Thyroid gland (tissue), 4 donors: ENCODE results near the gene KRT81. TPM values are rescaled to one million over a fixed set of nuclear protein-coding genes. Genes with fewer than 3 reads are reported as not detected.

Source experiments
- DNase-seq, 2 donors: peaks; one replicate each; pipeline ENCODE4 v3.0.0-alpha.2; 2019
- H3K27ac ChIP-seq, 3 donors: fragments of 200-600 bp; sonication (generic); 1 replicate in 2 of 3; 2 replicates in 1 of 3; pipeline ENCODE4 v1.5.1; 2016 to 2019; ENCODE audit warnings: mild to moderate bottlenecking in 1 of 3, moderate library complexity in 1 of 3
- H3K27me3 ChIP-seq: fragments of 200-600 bp; sonication (generic); one replicate; pipeline ENCODE4 v1.5.1; 2019
- H3K36me3 ChIP-seq, 2 donors: fragments of 200-600 bp; sonication (generic); one replicate each; pipeline ENCODE4 v1.5.1; 2016 to 2019
- H3K4me1 ChIP-seq, 2 donors: fragments of 200-600 bp; sonication (generic); one replicate each; pipeline ENCODE4 v1.5.1; 2017 to 2019
- H3K4me3 ChIP-seq, 3 donors: fragments of 200-600 bp; sonication (generic); replicated peaks in 1 of 3; 1 replicate in 2 of 3; 2 replicates in 1 of 3; pipeline ENCODE4 v1.5.1; 2016; ENCODE audit warnings: mild to moderate bottlenecking in 1 of 3
- H3K9me3 ChIP-seq: fragments of 200-600 bp; sonication (generic); one replicate; pipeline ENCODE4 v1.5.1; 2017
- CTCF ChIP-seq, 6 experiments: fragments of 200-600 bp in 3 of 6; fragments of 450-650 bp in 3 of 6; sonication (generic) in 3 of 6; IDR thresholded peaks; one replicate each; pipeline ENCODE4 v1.5.1; 2016 to 2019; ENCODE audit warnings: antibody characterized with exemption in 6 of 6, mild to moderate bottlenecking in 2 of 6, inconsistent platforms in 1 of 6, moderate library complexity in 1 of 6
- POLR2A ChIP-seq, 2 donors: fragments of 450-650 bp; IDR thresholded peaks; one replicate each; pipeline ENCODE4 v1.6.1; 2017; ENCODE audit warnings: antibody characterized with exemption in 2 of 2, mild to moderate bottlenecking in 2 of 2, moderate library complexity in 1 of 2
- WGBS, 2 donors: methylation state at CpG; one replicate each; pipeline ENCODE4 v1.1.5; 2017; 5-methylcytosine and 5-hydroxymethylcytosine counted together
- intact Hi-C: fragments of 100-400 bp; cut with DNase I; formaldehyde crosslinking; loops from one replicate; pipeline ENCODE4 v1.15.1; 2023
- total RNA-seq, 4 donors: library from RNA; depleted of rRNA; stranded (reverse); fragments of >200 nt; gene quantifications; one replicate each; pipeline ENCODE4 v1.2.3, GENCODE V29; 2016

Gene KRT81
- total RNA-seq, 4 donors from 2014 or later = 0.11 to 0.71 TPM; not detected in 2

GRCh38 chr12:52298677-52299190 lies 7.4 kb upstream of the KRT81 start:
- H3K36me3 ChIP-seq = no peaks in the 10 kb centered on the region
- H3K9me3 ChIP-seq = no peaks in the 10 kb centered on the region
- H3K27ac ChIP-seq = no peak overlapping the region
- 80 to 82% methylated on average over 4 of the region's 4 CpGs for WGBS, 2 donors
- no peak for DNase-seq
- H3K4me1 ChIP-seq = no peaks in the 10 kb centered on the region
- intact Hi-C loops = no loop called here
- no peaks in the 10 kb centered on the region for H3K27me3 ChIP-seq
- H3K4me3 ChIP-seq = no peak overlapping the region
- no peak for TF ChIP-seq CTCF (IDR thresholded peaks at IDR 0.05)
- no peak for TF ChIP-seq POLR2A (IDR thresholded peaks at IDR 0.05)

GRCh38 chr12:52296572-52297215 lies 5.4 kb upstream of the KRT81 start:
- WGBS, 2 donors = 91 to 97% methylated on average over 4 to 5 of the region's 5 CpGs
- H3K9me3 ChIP-seq = no peaks in the 10 kb centered on the region
- TF ChIP-seq POLR2A (IDR thresholded peaks at IDR 0.05) (no peak), CTCF (IDR thresholded peaks at IDR 0.05) (no peak)
- H3K27me3 ChIP-seq = no peaks in the 10 kb centered on the region
- DNase-seq = no peak
- H3K4me1 ChIP-seq = no peaks in the 10 kb centered on the region
- intact Hi-C loops = no loop called here
- H3K27ac ChIP-seq = no peak overlapping the region
- H3K4me3 ChIP-seq = no peak overlapping the region
- H3K36me3 ChIP-seq = no peaks in the 10 kb centered on the region

- Histone ChIP-seq H3K36me3 (no peaks in the 10 kb centered on the region), H3K27ac (no peak overlapping the region), H3K4me3 (no peak overlapping the region), H3K27me3 (no peaks in the 10 kb centered on the region), H3K9me3 (no peaks in the 10 kb centered on the region), H3K4me1 (no peaks in the 10 kb centered on the region)
- intact Hi-C loops = no loop called here
- 88 to 90% methylated on average over 1 of the region's 1 CpG for WGBS, 2 donors
- no peak for DNase-seq
- no peak for TF ChIP-seq CTCF (IDR thresholded peaks at IDR 0.05)
- TF ChIP-seq POLR2A (IDR thresholded peaks at IDR 0.05) = no peak
Observed at GRCh38 chr12:52295663-52296062, 4.3 kb upstream of the KRT81 start.

GRCh38 chr12:52294803-52295202 lies 3.5 kb upstream of the KRT81 start:
- intact Hi-C loops = no loop called here

More at GRCh38 chr12:52294803-52295202, 3.5 kb upstream of the KRT81 start:
- 57 to 59% methylated on average over 1 of the region's 1 CpG for WGBS, 2 donors
- no peak overlapping the region for H3K4me3 ChIP-seq
- no peak for DNase-seq
- no peaks in the 10 kb centered on the region for H3K9me3 ChIP-seq
- no peaks in the 10 kb centered on the region for H3K27me3 ChIP-seq
- no peak overlapping the region for H3K27ac ChIP-seq
- no peaks in the 10 kb centered on the region for H3K36me3 ChIP-seq
- TF ChIP-seq CTCF (IDR thresholded peaks at IDR 0.05) = no peak
- no peak for TF ChIP-seq POLR2A (IDR thresholded peaks at IDR 0.05)
- no peaks in the 10 kb centered on the region for H3K4me1 ChIP-seq
